ENCODE measurements around the gene MGAT2. TPM values are rescaled to one million over a fixed set of nuclear protein-coding genes. Genes with fewer than 3 reads are reported as not detected.
"Not testable (repeated sequence)": the region's sequence is repeated elsewhere in the genome, so short reads cannot be mapped to it uniquely, and the experiment has no call there.

Gene MGAT2
- total RNA-seq, 4 donors from 2014 or later, result 23.8 to 26.7 (median 25.6) TPM

DNA sequence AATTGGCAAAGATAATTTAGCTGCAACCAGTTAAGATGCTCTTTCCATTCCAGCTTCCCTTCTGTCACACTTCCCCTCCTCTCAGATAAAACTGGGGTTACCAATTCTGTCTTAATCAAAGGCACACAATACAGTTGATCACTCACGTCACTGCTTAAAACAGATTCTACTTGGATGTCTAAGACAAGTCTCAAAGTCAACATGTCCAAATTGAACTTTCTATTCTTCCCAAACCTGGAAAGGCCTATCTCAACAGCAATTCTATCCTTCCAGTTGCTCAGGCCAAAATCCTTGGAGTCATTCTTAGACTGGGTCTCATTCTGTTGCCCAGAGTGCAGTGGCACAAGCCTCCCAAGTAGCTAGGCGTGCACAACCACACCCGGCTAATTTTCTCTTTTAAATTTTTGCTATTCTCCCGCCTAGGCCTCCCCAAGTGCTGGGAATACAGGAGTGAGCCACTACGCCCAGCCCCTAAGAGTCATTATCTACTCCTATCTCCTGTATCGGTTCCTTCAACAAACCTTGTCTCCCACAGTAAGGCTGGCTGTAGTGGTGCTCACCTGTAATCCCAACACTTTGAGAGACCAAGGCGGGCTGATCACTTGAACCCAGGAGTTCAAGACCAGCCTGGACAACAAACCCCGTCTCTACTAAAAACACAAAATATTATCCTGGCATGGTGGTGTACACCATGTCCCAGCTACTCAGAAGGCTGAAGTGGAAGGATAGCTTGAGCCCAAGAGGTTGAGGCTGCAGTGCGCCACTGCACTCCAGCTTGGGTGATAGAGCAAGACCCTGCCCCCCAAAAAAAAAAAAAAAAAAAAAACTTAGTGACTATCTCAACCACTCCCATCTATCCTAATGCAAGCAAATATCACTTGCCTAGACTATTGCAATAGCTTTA, 39.1 kb upstream of the MGAT2 start:
- 74 to 77% methylated on average over 9 of the region's 9 CpGs for whole genome bisulfite sequencing, 2 donors
- TF ChIP-seq POLR2A (IDR thresholded peaks at IDR 0.05) (no peak), CTCF (IDR thresholded peaks at IDR 0.05) (no peak)
- peaks cover 8 to 24% of the 10 kb centered on the region in 2 donors for H3K36me3 ChIP-seq
- no peak overlapping the region for H3K4me3 ChIP-seq (replicated peaks in 1 of 3)
- no peaks in the 10 kb centered on the region for H3K9me3 ChIP-seq
- H3K27me3 ChIP-seq, result no peaks in the 10 kb centered on the region
- intact Hi-C loops (cut with DNase I), result no loop called here
- H3K4me1 ChIP-seq, result peaks cover 13 to 15% of the 10 kb centered on the region in 2 donors
- no peak for DNase-seq
- H3K27ac ChIP-seq, result no peak overlapping the region

DNA sequence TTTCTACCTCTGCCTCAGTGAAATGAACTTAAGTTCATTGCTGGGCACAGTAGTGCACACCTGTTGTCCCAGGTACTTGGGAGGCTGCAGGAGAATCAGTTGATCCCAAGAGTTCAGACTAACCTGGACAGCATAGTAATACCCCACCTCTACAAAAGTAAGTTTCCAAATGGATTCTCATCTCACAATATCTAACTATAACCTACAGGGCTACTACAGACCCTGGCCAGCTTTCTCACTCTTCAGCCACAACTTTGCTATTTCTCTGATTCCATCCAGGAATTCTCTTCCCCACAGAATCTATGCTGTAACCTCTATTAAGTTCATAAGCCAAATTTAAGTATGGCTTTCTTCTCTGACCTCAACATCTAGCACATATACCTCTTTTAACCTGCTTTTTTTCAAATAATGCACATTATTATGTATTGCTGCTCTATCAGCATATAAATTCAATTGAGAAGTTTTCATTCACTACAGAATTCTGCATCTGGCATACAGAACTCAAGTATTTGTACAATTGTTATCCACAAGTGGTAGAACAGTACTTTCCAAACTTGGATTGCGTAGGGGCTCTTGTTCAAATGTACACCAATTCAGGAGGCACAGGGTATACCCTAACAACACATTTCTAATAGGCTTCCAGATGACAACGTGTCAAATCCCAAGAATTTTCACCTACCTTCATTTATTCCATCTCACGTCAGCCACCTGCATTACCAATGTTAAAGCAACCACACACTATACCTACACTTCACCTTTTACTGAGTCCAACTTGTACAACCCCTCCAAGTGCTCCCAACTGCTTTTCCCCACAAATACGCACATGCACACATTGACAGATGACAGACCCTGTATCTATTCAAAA, 38.3 kb upstream of the MGAT2 start:
- no peaks in the 10 kb centered on the region for H3K27me3 ChIP-seq
- TF ChIP-seq CTCF (IDR thresholded peaks at IDR 0.05) (no peak), POLR2A (IDR thresholded peaks at IDR 0.05) (no peak)
- H3K4me3 ChIP-seq (replicated peaks in 1 of 3), result no peak overlapping the region
- H3K27ac ChIP-seq, result no peak overlapping the region
- H3K36me3 ChIP-seq, result peaks cover 8 to 21% of the 10 kb centered on the region in 2 donors
- H3K9me3 ChIP-seq, result no peaks in the 10 kb centered on the region
- peaks cover 13 to 15% of the 10 kb centered on the region in 2 donors for H3K4me1 ChIP-seq
- 95 to 98% methylated on average over 4 of the region's 4 CpGs for WGBS, 2 donors
- no peak for DNase-seq
- intact Hi-C loops (cut with DNase I), result no loop called here

DNA sequence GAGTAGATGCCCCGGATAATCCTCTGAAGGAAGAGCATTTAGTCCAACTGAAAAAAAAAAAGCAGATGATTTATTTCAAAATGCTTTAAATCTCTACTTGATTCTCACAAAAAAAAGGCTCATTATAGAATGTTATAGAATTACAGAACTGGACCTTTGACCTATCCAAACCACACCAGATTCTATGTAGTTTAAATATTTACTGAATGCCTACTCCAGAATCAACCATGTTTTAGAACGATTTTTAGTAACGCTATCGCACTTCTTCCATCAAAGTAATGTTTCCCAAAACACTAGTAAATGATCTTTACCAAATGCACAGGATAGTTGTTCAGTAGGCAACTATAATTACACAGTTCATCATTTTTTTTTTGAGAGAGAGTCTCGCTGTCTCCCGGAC, 37.0 kb upstream of the MGAT2 start:
- no peaks in the 10 kb centered on the region for H3K9me3 ChIP-seq
- H3K4me1 ChIP-seq, result peaks cover 13 to 15% of the 10 kb centered on the region in 2 donors
- intact Hi-C loops (cut with DNase I), result no loop called here
- TF ChIP-seq POLR2A (IDR thresholded peaks at IDR 0.05), result no peak
- no peak for TF ChIP-seq CTCF (IDR thresholded peaks at IDR 0.05)
- no peak overlapping the region for H3K27ac ChIP-seq
- DNase-seq, result no peak
- 91 to 92% methylated on average over 6 of the region's 6 CpGs for whole genome bisulfite sequencing, 2 donors
- H3K36me3 ChIP-seq, result peaks cover 8 to 17% of the 10 kb centered on the region in 2 donors
- no peaks in the 10 kb centered on the region for H3K27me3 ChIP-seq
- H3K4me3 ChIP-seq (replicated peaks in 1 of 3), result no peak overlapping the region

DNA sequence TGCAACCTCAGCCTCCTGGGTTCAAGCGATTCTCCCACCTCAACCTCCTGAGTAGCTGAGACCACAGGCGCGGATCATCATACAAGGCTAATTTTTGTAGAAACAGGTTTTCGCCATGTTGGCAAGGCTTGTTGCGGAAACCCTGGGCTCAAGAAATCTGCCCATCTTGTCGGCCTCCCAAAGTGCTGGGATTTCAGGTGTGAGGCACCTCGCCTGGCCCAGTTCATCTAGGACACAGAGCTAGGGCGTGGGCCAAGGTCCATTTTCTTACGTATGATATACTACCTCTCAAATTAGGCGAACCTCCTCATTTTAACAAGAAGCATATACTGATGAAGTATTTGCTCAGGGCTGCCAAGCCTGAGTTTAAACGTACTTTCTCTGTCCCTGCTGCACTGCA, 36.5 kb upstream of the MGAT2 start:
- H3K27ac ChIP-seq, result no peak overlapping the region

GRCh38 chr14:49584981-49585640, 35.5 kb upstream of the MGAT2 start:
- H3K27me3 ChIP-seq; DNase-seq; intact Hi-C loops (cut with DNase I); H3K9me3 ChIP-seq: not testable (repeated sequence)
- Histone ChIP-seq H3K4me3 (replicated peaks in 1 of 3) (peak overlapping the region; percentile 37 to 81 (median 76)), H3K4me1 (peaks cover 13 to 15% of the 10 kb centered on the region in 2 donors), H3K36me3 (peaks cover 8 to 17% of the 10 kb centered on the region in 2 donors), H3K27ac (peak overlapping the region in 1 of 3 donors; percentile 94)
- WGBS, 2 donors, result 14 to 17% methylated on average over 32 of the region's 32 CpGs

More for the DNA sequence above, 36.5 kb upstream of the MGAT2 start:
- Histone ChIP-seq H3K9me3 (no peaks in the 10 kb centered on the region), H3K36me3 (peaks cover 8 to 17% of the 10 kb centered on the region in 2 donors), H3K27me3 (no peaks in the 10 kb centered on the region), H3K4me3 (replicated peaks in 1 of 3) (no peak overlapping the region), H3K4me1 (peaks cover 13 to 15% of the 10 kb centered on the region in 2 donors)
- no peak for TF ChIP-seq CTCF (IDR thresholded peaks at IDR 0.05)
- no peak for TF ChIP-seq POLR2A (IDR thresholded peaks at IDR 0.05)
- DNase-seq, result no peak
- WGBS, 2 donors, result 92 to 95% methylated on average over 11 of the region's 11 CpGs
- intact Hi-C loops (cut with DNase I), result no loop called here
